ENCODE results near the gene KCNJ15. TPM values are rescaled to one million over a fixed set of nuclear protein-coding genes. Genes with fewer than 3 reads are reported as not detected.

Gene KCNJ15
- total and polyA plus RNA-seq, 2 experiments from 2014 or later = not detected

- Histone ChIP-seq H3F3A (replicated peaks; ENCODE audit: low read depth) (no peaks in the 10 kb centered on the region), H3K27me3 (ENCODE audit: insufficient read depth) (peaks cover 4% of the 10 kb centered on the region; the same call in 1 of the 2 replicates), H4K20me1 (replicated peaks; ENCODE audit: insufficient read depth) (no peaks in the 10 kb centered on the region), H3K9me2 (ENCODE audit: insufficient read depth) (peaks cover 8% of the 10 kb centered on the region), H3K79me2 (replicated peaks; ENCODE audit: insufficient read depth) (no peaks in the 10 kb centered on the region), H3K36me3 (ENCODE audit: insufficient read depth) (no peaks in the 10 kb centered on the region), H3K4me2 (no peak overlapping the region), H2AFZ (no peak overlapping the region), H3K4me1 (ENCODE audit: insufficient read depth) (no peaks in the 10 kb centered on the region), H3K27ac (ENCODE audit: low read depth) (no peak overlapping the region), H3K4me3 (no peak overlapping the region)
- H3K4me1 Mint-ChIP-seq = peaks cover 10% of the 10 kb centered on the region
- ATAC-seq (no peak), DNase-seq (ENCODE audit: low spot score) (no peak)
- no peaks in the 10 kb centered on the region; the same call in 2 of the 3 replicates for H3K9me3 Mint-ChIP-seq
- H3K27me3 Mint-ChIP-seq (ENCODE audit: insufficient read depth, low read depth, poor library complexity) = peaks cover 6% of the 10 kb centered on the region
- H3K27ac Mint-ChIP-seq = no peak overlapping the region
- TF ChIP-seq ZNF462 (CRISPR knock-in tag; IDR thresholded peaks at IDR 0.05) (no peak), POLR2AphosphoS5 (IDR thresholded peaks at IDR 0.05; ENCODE audit: low read depth) (no peak), CREB1 (CRISPR knock-in tag; IDR thresholded peaks at IDR 0.05; ENCODE audit: low read depth) (no peak), ZNF331 (CRISPR knock-in tag; IDR thresholded peaks at IDR 0.05; ENCODE audit: low read depth) (no peak), JUNB (IDR thresholded peaks at IDR 0.05; ENCODE audit: unreplicated experiment) (no peak), ETS1 (IDR thresholded peaks at IDR 0.05) (no peak), CTCF (conservative IDR thresholded peaks at IDR 0.05; ENCODE audit: low read depth in 2 of 2) (no peak), EZH2 (IDR thresholded peaks at IDR 0.05; ENCODE audit: low read depth, unreplicated experiment) (no peak), EZH2phosphoT487 (IDR thresholded peaks at IDR 0.05; ENCODE audit: unreplicated experiment) (no peak), REST (IDR thresholded peaks at IDR 0.05; ENCODE audit: unreplicated experiment) (no peak), NANOG (IDR thresholded peaks at IDR 0.05; ENCODE audit: borderline replicate concordance) (no peak), STAT1 (IDR thresholded peaks at IDR 0.05; ENCODE audit: unreplicated experiment) (no peak)
- no peaks in the 10 kb centered on the region; the same call in 2 of the 3 replicates for H3K36me3 Mint-ChIP-seq (ENCODE audit: low read depth)
- H3K4me3 Mint-ChIP-seq = no peak overlapping the region
These were observed 89.5 kb downstream of the KCNJ15 start for GRCh38 chr21:38346286-38346685.

Measured in GM23338 (cell line).